PC-9 (cell line): ENCODE measurements around the gene TMEM14A. TPM values are rescaled to one million over a fixed set of nuclear protein-coding genes. Genes with fewer than 3 reads are reported as not detected.

ENCODE experiments used
- BruUV-seq: library from RNA; stranded (reverse); fragments of 400-500 nt; replicated peaks from 2 replicates; lab custom pipeline; 2021; lab: Mats Ljungman, UMichigan
- CTCF ChIA-PET: fragments of 300-600 bp; sonication (Branson Sonifier 250); formaldehyde crosslinking; loops from one replicate; lab custom pipeline; 2022; ENCODE audit warnings: antibody characterized with exemption; lab: Charles Lee
- POLR2A ChIA-PET: fragments of 300-600 bp; sonication (Branson Sonifier 250); formaldehyde crosslinking; loops from one replicate; lab custom pipeline; 2022; ENCODE audit warnings: antibody characterized with exemption; ENCODE audit not compliant: unreplicated experiment; lab: Charles Lee
- DNase-seq, 2 experiments: peaks; one replicate each; pipeline versions ENCODE4 v3.0.0 to v3.0.0-alpha.2; 2015 to 2022; ENCODE audit warnings: mixed read lengths in 1 of 2
- H2AFZ ChIP-seq: fragments of 200-600 bp; sonication (generic); 2 replicates; pipeline ENCODE4 v1.8.1; 2017; ENCODE audit warnings: antibody characterized with exemption
- H3F3A ChIP-seq: fragments of 200-600 bp; sonication (generic); 2 replicates; pipeline ENCODE4 v1.8.1; 2017; ENCODE audit warnings: antibody characterized with exemption, mild to moderate bottlenecking, low read depth; ENCODE audit not compliant: insufficient read depth
- H3K27ac ChIP-seq: fragments of 200-600 bp; sonication (generic); 2 replicates; pipeline ENCODE4 v1.6.1; 2016; ENCODE audit warnings: mixed run types
- H3K27me3 ChIP-seq: fragments of 200-600 bp; sonication (generic); 2 replicates; pipeline ENCODE4 v1.6.1; 2016; ENCODE audit warnings: low read depth, mixed run types; ENCODE audit not compliant: insufficient read depth
- H3K36me3 ChIP-seq: fragments of 200-600 bp; sonication (generic); 2 replicates; pipeline ENCODE4 v1.6.1; 2016; ENCODE audit warnings: low read depth, mixed run types
- H3K4me1 ChIP-seq: fragments of 200-600 bp; sonication (generic); replicated peaks from 2 replicates; pipeline ENCODE4 v1.6.1; 2016; ENCODE audit warnings: mixed run types; ENCODE audit not compliant: insufficient read depth
- H3K4me2 ChIP-seq: fragments of 200-600 bp; sonication (generic); 2 replicates; pipeline ENCODE4 v1.6.1; 2017; ENCODE audit warnings: mixed run types
- H3K4me3 ChIP-seq: fragments of 200-600 bp; sonication (generic); 2 replicates; pipeline ENCODE4 v1.6.1; 2016; ENCODE audit warnings: mixed run types
- H3K79me2 ChIP-seq: fragments of 200-600 bp; sonication (generic); 2 replicates; pipeline ENCODE4 v1.6.1; 2017; ENCODE audit warnings: low read depth, mixed run types
- H3K9me2 ChIP-seq: fragments of 200-600 bp; sonication (generic); 2 replicates; pipeline ENCODE4 v1.8.1; 2017; ENCODE audit warnings: mild to moderate bottlenecking; ENCODE audit not compliant: insufficient read depth
- H3K9me3 ChIP-seq: fragments of 200-600 bp; sonication (generic); 2 replicates; pipeline ENCODE4 v1.8.1; 2016; ENCODE audit warnings: low read depth; ENCODE audit not compliant: insufficient read depth
- H4K20me1 ChIP-seq: fragments of 200-600 bp; sonication (generic); 2 replicates; pipeline ENCODE4 v1.8.1; 2017; ENCODE audit not compliant: insufficient read depth
- CTCF ChIP-seq: fragments of 200-600 bp; sonication (generic); conservative IDR thresholded peaks from 2 replicates; pipeline ENCODE4 v1.6.1; 2017; ENCODE audit warnings: mixed run types, antibody characterized with exemption, mild to moderate bottlenecking, moderate library complexity
- EZH2 ChIP-seq: fragments of 200-600 bp; sonication (generic); IDR thresholded peaks from 2 replicates; pipeline ENCODE4 v1.8.0; 2017; ENCODE audit warnings: antibody characterized with exemption, low read depth
- intact Hi-C: fragments of 100-400 bp; cut with micrococcal nuclease; formaldehyde crosslinking; loops from one replicate; pipeline ENCODE4 v1.10.0; 2022; ENCODE audit not compliant: unreplicated experiment
- total RNA-seq: library from RNA; stranded (reverse); gene quantifications from 2 replicates; pipeline ENCODE4 v1.2.3, GENCODE V29; 2021

Gene TMEM14A
- total RNA-seq, 1 experiment from 2014 or later: 75.2 TPM

- peak overlapping the region; percentile 87; the same call in 1 of the 2 replicates for H3K4me3 ChIP-seq
- intact Hi-C loops: loop anchor here (1.0 to 5.0 kb wide), 3 partner anchors 88 to 378 kb away; partner anchors contain the start of gene TRAM2
- no peaks in the 10 kb centered on the region for H3K79me2 ChIP-seq
- peak overlapping the region; percentile 94; the same call in 1 of the 2 replicates for H2AFZ ChIP-seq
- H3K9me3 ChIP-seq: no peaks in the 10 kb centered on the region
- ChIA-PET CTCF (interaction anchor here (0.6 kb wide), 1 partner anchor 247 kb away, joined by 3 read pairs; no protein-coding TSS in a partner anchor), POLR2A (no interaction called here)
- no peak overlapping the region for H3K27ac ChIP-seq
- BruUV-seq: no TSS peak
- DNase-seq: no peak
- peaks cover 3% of the 10 kb centered on the region; the same call in 1 of the 2 replicates for H3K4me1 ChIP-seq
- no peaks in the 10 kb centered on the region for H3K9me2 ChIP-seq
- no peaks in the 10 kb centered on the region for H3K27me3 ChIP-seq
- peak overlapping the region; percentile 96 for H3K4me2 ChIP-seq
- H3F3A ChIP-seq: 0 out of 2 replicates have a peak, but pooled peaks cover 6% of the 10 kb centered on the region
- no peaks in the 10 kb centered on the region for H4K20me1 ChIP-seq
- H3K36me3 ChIP-seq: no peaks in the 10 kb centered on the region
- TF ChIP-seq CTCF (no peak), EZH2 (no peak)
These were observed 5.8 kb upstream of the TMEM14A start for GRCh38 chr6:52664991-52665686.

DNA sequence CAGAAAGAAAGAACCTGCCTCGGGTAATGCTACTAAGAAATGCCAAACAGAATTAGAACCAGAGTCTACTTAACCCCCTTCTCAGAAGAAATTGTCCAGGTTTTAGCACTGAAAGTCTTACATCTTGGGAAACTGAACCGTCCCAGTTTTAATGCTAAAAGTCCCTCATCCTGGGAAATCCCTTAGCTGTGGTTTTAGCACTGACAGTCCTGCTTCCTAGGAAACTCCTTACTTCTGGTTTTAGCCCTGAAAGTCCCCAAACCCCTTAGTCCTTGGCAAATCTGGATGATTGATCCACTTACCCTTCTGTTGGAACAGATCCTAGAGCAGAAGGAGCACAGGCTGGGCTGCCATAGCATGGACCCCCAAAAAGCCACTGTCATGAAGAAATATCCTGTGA lies 4.8 kb upstream of the TMEM14A start:
- H3K4me1 ChIP-seq: peaks cover 8% of the 10 kb centered on the region
- H3K79me2 ChIP-seq: no peaks in the 10 kb centered on the region
- ChIA-PET CTCF (no interaction called here), POLR2A (no interaction called here)
- intact Hi-C loops: no loop called here
- H4K20me1 ChIP-seq: no peaks in the 10 kb centered on the region
- no peaks in the 10 kb centered on the region for H3K9me3 ChIP-seq
- no TSS peak for BruUV-seq
- 0 out of 2 replicates have a peak, but pooled peaks cover 6% of the 10 kb centered on the region for H3F3A ChIP-seq
- H3K36me3 ChIP-seq: no peaks in the 10 kb centered on the region
- no peak for DNase-seq
- no peak overlapping the region for H3K4me2 ChIP-seq
- H3K27ac ChIP-seq: no peak overlapping the region
- H2AFZ ChIP-seq: no peak overlapping the region
- no peaks in the 10 kb centered on the region for H3K9me2 ChIP-seq
- H3K27me3 ChIP-seq: no peaks in the 10 kb centered on the region
- no peak for TF ChIP-seq CTCF
- TF ChIP-seq EZH2: no peak
- H3K4me3 ChIP-seq: no peak overlapping the region

GRCh38 chr6:52666523-52666922 lies 4.4 kb upstream of the TMEM14A start:
- no peaks in the 10 kb centered on the region for H3K36me3 ChIP-seq
- no peak overlapping the region for H3K27ac ChIP-seq
- peaks cover 3% of the 10 kb centered on the region for H3K79me2 ChIP-seq
- H4K20me1 ChIP-seq: no peaks in the 10 kb centered on the region
- ChIA-PET CTCF (no interaction called here), POLR2A (no interaction called here)
- H3K4me1 ChIP-seq: peaks cover 10% of the 10 kb centered on the region
- H2AFZ ChIP-seq: no peak overlapping the region
- TF ChIP-seq EZH2 (no peak), CTCF (no peak)
- no peaks in the 10 kb centered on the region for H3K9me2 ChIP-seq
- no peaks in the 10 kb centered on the region for H3K27me3 ChIP-seq
- H3K4me2 ChIP-seq: no peak overlapping the region
- H3K4me3 ChIP-seq: no peak overlapping the region
- no peak for DNase-seq
- no peaks in the 10 kb centered on the region for H3K9me3 ChIP-seq
- H3F3A ChIP-seq: peaks cover 1% of the 10 kb centered on the region; the same call in 1 of the 2 replicates
- BruUV-seq: no TSS peak
- intact Hi-C loops: no loop called here
